GM12878 (cell line): ENCODE data around the gene FAM234B.

Source experiments
- BCL3 ChIP-seq: IDR thresholded peaks from 2 replicates; pipeline ENCODE4 v1.6.1; 2011; ENCODE audit warnings: borderline replicate concordance, low read depth, mild to moderate bottlenecking, moderate library complexity, low read length; ENCODE audit not compliant: insufficient read depth, poor library complexity, severe bottlenecking
- CHD2 ChIP-seq: IDR thresholded peaks from 2 replicates; pipeline ENCODE4 v1.6.1; 2011; ENCODE audit warnings: low read depth, low read length, improper control_type of control experiment, borderline replicate concordance
- CTCF ChIP-seq, 3 experiments: IDR thresholded peaks in 2 of 3; conservative IDR thresholded peaks in 1 of 3; 2 replicates each; pipeline ENCODE4 v1.5.1; 2011; ENCODE audit warnings: low read depth in 3 of 3, low read length in 3 of 3, mild to moderate bottlenecking in 3 of 3, control low read depth in 2 of 3, moderate library complexity in 2 of 3, inconsistent platforms in 1 of 3, mixed read lengths in 1 of 3; ENCODE audit not compliant: control insufficient read depth in 2 of 3, insufficient read depth in 1 of 3; ENCODE audit errors: extremely low read depth in 1 of 3
- NBN ChIP-seq: fragments of 450-650 bp; IDR thresholded peaks from 2 replicates; pipeline ENCODE4 v1.6.1; 2016
- POLR2A ChIP-seq: IDR thresholded peaks from 2 replicates; pipeline ENCODE4 v1.6.1; 2011; ENCODE audit warnings: low read depth, mild to moderate bottlenecking, low read length
- POLR2AphosphoS5 ChIP-seq: IDR thresholded peaks from 2 replicates; pipeline ENCODE4 v1.6.1; 2011; ENCODE audit warnings: mild to moderate bottlenecking, low read length, inconsistent platforms
- RELA ChIP-seq: fragments of 450-650 bp; IDR thresholded peaks from 2 replicates; pipeline ENCODE4 v1.8.0; 2014; ENCODE audit warnings: borderline replicate concordance; ENCODE audit not compliant: partially characterized antibody

- no peak for TF ChIP-seq POLR2A
- no peak for TF ChIP-seq BCL3
- TF ChIP-seq CTCF (IDR thresholded peaks at IDR 0.05 in 2 of 3, conservative IDR thresholded peaks at IDR 0.05 in 1 of 3; ENCODE audit: control insufficient read depth in 2 of 3, extremely low read depth in 1 of 3, insufficient read depth in 1 of 3, low read depth in 3 of 3, low read length in 3 of 3) = no peak
- no peak for TF ChIP-seq NBN
- TF ChIP-seq CHD2 = no peak
- TF ChIP-seq RELA = no peak
- no peak for TF ChIP-seq POLR2AphosphoS5
Measured at GRCh38 chr12:13075786-13076570, 31.8 kb downstream of the FAM234B start.
